Lower lobe of right lung (tissue), 2 donors: ENCODE data around the gene KLK14. TPM values are rescaled to one million over a fixed set of nuclear protein-coding genes. Genes with fewer than 3 reads are reported as not detected.

ENCODE experiments used
- ATAC-seq, 2 donors: fragments of 200-7000 bp; cut with Tn5 transposase; one replicate each; pipeline ENCODE4 v1.9.1; 2020 to 2022; ENCODE audit warnings: mild to moderate bottlenecking in 2 of 2, moderate library complexity in 2 of 2
- DNase-seq: peaks from one replicate; pipeline ENCODE4 v3.0.0-alpha.2; 2020
- H3K27ac ChIP-seq: fragments of 200-600 bp; one replicate; pipeline ENCODE4 v1.8.0; 2022
- H3K27me3 ChIP-seq: fragments of 200-600 bp; one replicate; pipeline ENCODE4 v1.8.0; 2022; ENCODE audit warnings: low read depth
- H3K36me3 ChIP-seq: fragments of 200-600 bp; one replicate; pipeline ENCODE4 v1.8.0; 2022; ENCODE audit warnings: mild to moderate bottlenecking
- H3K4me1 ChIP-seq: fragments of 200-600 bp; one replicate; pipeline ENCODE4 v1.8.0; 2022
- H3K4me3 ChIP-seq: fragments of 200-600 bp; one replicate; pipeline ENCODE4 v1.8.0; 2022; ENCODE audit warnings: mild to moderate bottlenecking
- H3K9me3 ChIP-seq: fragments of 200-600 bp; one replicate; pipeline ENCODE4 v1.8.0; 2022
- CTCF ChIP-seq: fragments of 200-600 bp; IDR thresholded peaks from one replicate; pipeline ENCODE4 v1.8.0; 2022; ENCODE audit warnings: antibody characterized with exemption, mild to moderate bottlenecking
- intact Hi-C: fragments of 100-400 bp; cut with DNase I; formaldehyde crosslinking; loops from one replicate; pipeline ENCODE4 v1.11.0; 2022
- total RNA-seq: library from RNA; stranded (reverse); fragmentation: NEBNext Ultra II Directional; extraction: Animal tissue kit (Norgen Biotek cat#: 25700); gene quantifications from one replicate; pipeline ENCODE4 v1.2.1, GENCODE V29; 2021
- donor health status: DM: no; HTN: yes; CAD: no; lungs with severe emphysema.

The KLK14 gene
- total RNA-seq, 1 donor from 2014 or later, result 0.89 TPM

DNA sequence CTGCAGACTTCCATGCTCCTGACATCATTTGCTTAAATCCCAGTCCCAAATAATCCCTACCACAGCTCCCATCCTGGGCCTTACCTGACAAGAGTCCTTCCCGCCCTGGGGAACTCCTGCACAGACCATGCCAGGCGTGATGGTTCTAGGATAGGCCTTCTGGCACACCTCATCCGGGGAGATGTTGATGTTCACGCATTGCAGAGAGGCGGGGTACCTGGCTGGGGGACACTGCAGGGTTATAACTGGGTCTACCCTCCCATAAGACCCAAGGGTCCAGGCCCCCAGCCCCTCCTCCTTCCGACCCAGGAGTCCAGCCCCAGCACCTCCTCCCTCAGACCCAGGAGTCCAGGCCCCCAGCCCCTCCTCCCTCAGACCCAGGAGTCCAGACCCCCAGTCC, 4.0 kb downstream of the KLK14 start:
- no peak overlapping the region for H3K27ac ChIP-seq
- intact Hi-C loops, result no loop called here
- no peaks in the 10 kb centered on the region for H3K4me1 ChIP-seq
- H3K36me3 ChIP-seq, result no peaks in the 10 kb centered on the region
- H3K9me3 ChIP-seq, result peaks cover 8% of the 10 kb centered on the region
- no peak for ATAC-seq
- no peak for DNase-seq
- no peak overlapping the region for H3K4me3 ChIP-seq
- TF ChIP-seq CTCF, result no peak
- H3K27me3 ChIP-seq, result no peaks in the 10 kb centered on the region

GRCh38 chr19:51078104-51078503, 4.6 kb downstream of the KLK14 start:
- Histone ChIP-seq H3K27me3 (no peaks in the 10 kb centered on the region), H3K36me3 (no peaks in the 10 kb centered on the region), H3K4me3 (no peak overlapping the region), H3K4me1 (no peaks in the 10 kb centered on the region), H3K27ac (no peak overlapping the region), H3K9me3 (peaks cover 14% of the 10 kb centered on the region)
- DNase-seq (no peak), ATAC-seq (peak in 1 of 2 donors; percentile 13)
- intact Hi-C loops, result no loop called here
- TF ChIP-seq CTCF, result no peak

DNA sequence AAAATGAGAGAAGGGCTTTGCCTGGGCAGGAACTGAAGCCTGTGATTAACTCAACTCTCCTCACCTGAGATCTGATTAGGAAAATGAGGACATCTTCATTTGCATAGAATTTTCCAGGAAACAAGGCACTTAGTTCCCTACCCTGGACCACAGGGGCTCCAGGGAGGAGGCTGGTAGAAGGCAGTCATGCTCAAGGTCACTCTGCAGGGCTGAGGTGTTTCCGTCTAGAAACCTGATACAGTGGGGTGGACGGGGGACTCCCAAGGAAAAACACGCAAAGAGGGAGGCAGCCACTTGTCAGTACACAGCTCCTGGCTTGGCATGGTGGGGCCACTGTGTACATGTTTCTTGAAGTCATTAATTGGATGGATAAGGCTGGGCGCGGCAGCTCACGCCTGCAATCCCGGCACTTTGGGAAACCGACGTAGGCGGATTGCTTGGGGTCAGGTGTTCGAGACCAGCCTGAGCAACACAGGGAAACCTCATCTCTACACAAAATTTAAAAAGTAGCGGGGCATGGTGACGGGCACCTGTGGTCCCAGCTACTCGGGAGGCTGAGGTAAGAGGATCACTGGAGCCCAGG, 6.0 kb downstream of the KLK14 start:
- Histone ChIP-seq H3K4me1 (no peaks in the 10 kb centered on the region), H3K36me3 (no peaks in the 10 kb centered on the region), H3K4me3 (no peak overlapping the region), H3K27ac (no peak overlapping the region), H3K9me3 (peaks cover 14% of the 10 kb centered on the region), H3K27me3 (no peaks in the 10 kb centered on the region)
- TF ChIP-seq CTCF, result no peak
- intact Hi-C loops, result no loop called here
- DNase-seq (no peak), ATAC-seq (no peak)

DNA sequence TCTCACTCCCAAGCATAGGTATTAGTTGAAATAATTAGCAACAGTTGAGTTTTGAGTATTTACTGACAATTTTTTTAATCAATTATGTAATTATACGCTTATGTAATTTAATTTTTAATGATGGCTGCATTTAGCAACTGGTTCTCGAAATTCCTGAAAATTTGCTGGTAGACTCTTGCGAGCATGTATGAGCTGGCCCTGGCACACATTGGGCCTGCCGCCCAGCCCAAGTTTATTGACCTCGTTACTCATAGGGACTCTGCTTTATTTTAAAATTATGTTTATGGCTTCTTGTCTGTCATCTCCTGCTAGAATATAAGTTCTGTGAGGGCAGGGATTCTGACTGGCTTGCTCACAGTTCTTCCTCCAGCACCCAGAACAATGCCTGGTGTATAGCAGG, 6.7 kb downstream of the KLK14 start:
- intact Hi-C loops, result no loop called here
- DNase-seq, result no peak
- Histone ChIP-seq H3K27ac (no peak overlapping the region), H3K36me3 (no peaks in the 10 kb centered on the region), H3K4me3 (no peak overlapping the region), H3K27me3 (no peaks in the 10 kb centered on the region), H3K4me1 (no peaks in the 10 kb centered on the region), H3K9me3 (peaks cover 14% of the 10 kb centered on the region)
- ATAC-seq, result no peak
- TF ChIP-seq CTCF, result no peak

DNA sequence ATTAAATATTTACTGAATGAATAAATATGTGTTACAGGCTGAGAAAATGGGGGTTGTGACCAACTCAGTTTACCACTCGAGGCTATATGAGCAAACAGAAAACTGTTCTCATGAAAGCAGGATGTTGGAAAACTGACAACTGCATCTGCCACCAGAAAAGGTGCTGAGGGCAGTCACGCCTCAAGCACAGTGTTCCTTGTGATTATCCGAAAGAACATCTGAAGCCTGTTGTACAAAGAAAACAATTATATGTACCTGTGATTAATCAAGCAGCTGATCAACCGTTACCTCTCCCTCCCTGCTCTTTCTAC, 11.6 kb downstream of the KLK14 start:
- no peaks in the 10 kb centered on the region for H3K4me1 ChIP-seq
- H3K27me3 ChIP-seq, result peaks cover 5% of the 10 kb centered on the region
- no peak for TF ChIP-seq CTCF
- H3K9me3 ChIP-seq, result peaks cover 14% of the 10 kb centered on the region
- H3K27ac ChIP-seq, result no peak overlapping the region
- no peaks in the 10 kb centered on the region for H3K36me3 ChIP-seq
- intact Hi-C loops, result no loop called here
- no peak for DNase-seq
- no peak for ATAC-seq
- no peak overlapping the region for H3K4me3 ChIP-seq
